ENCODE data around the gene GALNS.

The GALNS gene

DNA sequence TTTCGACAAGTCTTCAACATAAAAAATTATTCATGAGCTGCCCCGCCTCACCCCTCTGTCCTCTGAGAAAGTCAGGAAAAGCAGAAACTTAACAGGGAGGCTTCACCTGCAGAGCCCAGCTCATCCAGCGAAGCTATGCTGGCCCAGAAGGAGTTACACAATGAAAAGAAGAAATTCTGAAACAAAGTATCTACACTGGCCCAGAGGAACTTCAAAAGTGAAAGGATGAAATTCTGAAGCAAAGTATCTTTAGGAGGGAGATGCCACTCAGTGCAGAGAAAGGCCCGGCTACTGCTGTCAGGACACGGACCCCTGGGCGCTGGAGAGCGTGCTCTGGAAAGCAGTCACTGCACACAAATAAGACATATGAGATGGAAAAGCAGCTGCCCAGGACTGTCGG is 1.6 kb downstream of the GALNS start:
- DNase-seq, result no peak

DNA sequence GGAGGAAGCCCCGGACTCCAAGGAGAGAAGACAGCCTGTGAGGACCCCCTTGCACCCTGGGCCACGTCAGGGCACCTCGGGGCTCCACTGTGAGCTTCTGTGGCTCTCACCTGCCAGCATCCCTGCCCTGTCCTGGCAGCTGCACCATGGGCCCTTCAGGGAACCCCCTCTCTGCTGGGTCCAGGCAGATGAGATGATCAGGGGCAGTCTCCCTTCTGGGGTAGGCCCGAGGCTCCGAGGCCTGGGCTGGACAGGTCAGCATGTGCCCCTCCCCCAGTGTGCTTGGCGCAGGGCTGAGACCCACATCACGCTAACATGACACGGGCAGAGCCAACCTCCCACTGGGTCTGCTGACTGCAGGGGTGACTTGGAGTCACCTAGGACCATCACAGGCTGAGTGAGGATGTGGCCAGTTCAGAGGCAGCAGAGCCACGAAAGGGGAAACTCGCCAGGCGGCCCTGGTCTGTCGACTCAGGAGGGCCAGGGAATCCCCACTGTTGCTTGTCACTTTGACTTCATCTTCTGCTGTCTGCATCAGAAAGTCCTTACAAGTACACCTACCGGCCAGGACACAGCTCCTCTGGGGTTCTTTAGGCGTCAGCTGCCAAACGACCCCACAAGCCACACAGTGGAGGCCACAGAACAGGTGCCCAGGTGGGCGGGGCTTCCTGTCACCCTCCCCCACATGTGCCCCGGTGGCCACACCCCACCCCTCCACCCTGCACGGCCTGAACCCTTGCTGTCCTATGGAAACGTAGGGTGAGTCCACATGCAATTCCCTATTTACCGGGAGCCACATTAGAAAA is 2.2 kb downstream of the GALNS start:
- DNase-seq, result peak; percentile 13

DNA sequence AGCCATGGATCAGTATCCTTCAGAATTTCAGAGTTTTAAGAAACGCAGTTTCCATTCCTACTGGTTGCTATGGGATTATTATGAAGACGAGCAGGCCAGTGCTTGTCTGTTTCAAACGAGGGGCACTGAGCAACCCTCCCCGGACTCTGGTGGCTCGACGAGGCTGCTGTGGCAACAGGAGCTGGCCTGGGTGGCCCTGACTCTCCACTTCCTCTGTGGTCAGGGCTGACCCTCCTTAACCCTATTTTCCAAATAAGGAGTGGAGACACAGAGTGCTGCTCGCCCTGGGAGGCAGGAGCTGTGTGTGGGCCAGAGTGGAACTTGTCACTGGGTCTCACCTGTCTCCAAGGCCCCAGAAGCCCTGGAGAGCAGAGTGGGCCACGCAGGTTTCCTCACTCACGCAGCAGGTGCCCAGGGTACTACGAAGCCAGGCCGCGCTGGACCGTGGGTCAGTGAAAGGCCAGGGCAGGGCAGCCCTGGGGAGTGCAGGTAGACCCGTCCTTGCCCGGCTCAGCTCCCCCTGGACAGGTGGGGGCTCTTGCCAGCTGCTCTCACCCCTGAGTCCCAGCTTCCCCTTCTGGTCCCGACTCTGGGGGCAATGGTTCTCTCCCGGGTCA is 3.3 kb downstream of the GALNS start:
- no peak for DNase-seq

DNA sequence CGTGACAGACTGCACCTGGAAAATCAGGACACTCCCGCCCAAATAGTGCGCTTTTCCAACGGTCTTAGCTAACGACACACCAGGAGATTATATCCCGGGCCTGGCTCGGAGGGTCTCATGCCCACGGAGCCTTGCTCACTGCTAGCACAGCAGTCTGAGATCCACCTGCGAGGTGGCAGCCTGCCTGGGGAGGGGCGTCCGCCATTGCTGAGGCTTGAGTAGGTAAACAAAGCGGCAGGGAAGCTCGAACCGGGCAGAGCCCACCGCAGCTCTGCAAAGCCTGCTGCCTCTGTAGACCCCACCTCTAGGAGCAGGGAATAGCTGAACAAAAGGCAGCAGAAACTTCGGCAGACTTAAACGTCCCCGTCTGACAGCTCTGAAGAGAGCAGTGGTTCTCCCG is 5.1 kb downstream of the GALNS start:
- DNase-seq, result no peak

DNA sequence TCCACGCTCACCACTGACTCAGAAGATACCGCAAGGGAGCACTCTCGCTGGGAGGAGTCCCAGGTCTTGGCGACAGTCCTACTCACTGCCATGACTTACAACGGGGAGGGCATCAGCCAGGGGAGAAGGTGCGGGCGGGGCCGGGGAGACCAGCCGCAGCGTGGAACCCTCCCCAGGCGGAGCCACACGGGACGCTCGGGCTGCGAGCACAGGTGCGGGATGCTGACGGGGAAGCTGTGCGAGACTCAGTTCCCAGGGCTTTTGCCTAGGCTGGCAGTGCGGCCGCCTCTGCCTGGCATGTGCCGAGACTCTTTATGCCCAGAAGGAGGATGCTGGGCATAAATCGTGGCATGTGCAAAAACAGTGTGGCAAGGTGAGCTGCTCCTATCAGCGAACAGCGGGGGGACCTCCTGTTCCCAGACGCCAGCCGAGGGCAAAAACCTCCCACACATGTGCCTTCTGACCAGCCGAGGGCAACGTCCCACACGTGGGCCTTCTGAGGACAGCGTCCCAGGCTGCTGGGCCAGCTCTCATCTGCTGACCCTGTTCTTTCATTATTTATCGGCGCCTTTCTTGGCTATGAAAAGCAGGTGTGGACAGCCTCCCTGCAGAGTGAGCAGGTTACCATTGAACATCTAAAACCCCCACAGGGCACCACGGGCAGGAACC is 6.1 kb downstream of the GALNS start:
- DNase-seq, result no peak

DNA sequence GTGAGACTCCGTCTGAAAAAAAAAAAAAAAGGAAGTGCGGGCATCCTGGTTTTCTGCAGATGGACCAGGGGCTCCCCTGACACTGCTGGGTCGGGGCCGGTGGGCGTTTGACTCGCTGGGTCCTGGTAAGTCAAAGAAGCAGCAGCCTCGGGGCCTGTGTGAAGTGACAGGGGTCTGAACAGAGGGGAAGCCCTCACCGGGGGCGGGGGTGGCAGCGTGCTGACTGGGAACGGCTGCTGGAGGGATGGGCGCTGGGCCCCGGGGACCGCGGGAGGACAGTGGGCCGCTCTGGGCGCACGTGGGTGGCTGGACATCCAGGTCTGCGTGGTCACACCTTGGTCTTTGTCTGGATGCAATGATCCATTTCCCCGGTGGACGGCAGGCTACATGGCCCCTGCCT is 8.2 kb downstream of the GALNS start:
- no peak for DNase-seq

DNA sequence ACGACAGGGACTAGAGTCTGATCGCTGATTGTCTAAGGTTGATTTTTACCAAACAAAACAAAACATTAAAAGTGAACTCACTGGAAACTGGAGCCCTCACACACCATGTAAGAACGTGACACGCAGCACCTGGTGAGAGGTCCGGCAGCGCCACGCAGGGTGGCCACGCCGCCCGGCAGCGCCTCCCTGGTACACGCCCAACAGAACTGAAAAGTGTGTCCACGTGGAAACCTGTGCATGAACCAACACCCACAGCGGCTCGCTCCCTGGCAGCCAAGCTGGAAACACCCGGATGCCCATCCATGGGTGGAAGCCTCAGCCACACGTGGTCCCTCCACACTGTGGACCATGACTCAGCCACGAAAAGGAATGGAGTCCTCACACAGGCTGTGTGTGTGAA is 9.1 kb downstream of the GALNS start:
- DNase-seq, result no peak

DNA sequence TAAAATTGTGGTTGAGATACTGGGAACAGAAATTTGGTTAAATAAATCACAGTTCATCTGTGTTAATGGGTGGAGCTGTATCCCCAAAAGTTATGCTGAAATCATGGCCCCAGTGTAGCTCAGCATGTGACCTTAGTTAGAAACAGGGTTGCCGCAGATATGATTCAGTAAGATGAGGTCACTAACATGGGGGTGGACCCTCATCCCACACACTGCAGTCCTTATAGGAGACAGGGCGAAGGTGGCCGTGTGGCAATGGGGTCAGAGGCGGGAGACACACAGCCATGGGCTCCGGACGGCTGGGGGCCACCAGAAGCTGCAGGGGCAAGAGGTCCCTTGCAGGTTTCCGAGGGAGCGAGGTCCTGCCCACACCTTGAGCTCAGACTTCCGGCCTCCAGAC is 10.7 kb downstream of the GALNS start:
- DNase-seq, result no peak

DNA sequence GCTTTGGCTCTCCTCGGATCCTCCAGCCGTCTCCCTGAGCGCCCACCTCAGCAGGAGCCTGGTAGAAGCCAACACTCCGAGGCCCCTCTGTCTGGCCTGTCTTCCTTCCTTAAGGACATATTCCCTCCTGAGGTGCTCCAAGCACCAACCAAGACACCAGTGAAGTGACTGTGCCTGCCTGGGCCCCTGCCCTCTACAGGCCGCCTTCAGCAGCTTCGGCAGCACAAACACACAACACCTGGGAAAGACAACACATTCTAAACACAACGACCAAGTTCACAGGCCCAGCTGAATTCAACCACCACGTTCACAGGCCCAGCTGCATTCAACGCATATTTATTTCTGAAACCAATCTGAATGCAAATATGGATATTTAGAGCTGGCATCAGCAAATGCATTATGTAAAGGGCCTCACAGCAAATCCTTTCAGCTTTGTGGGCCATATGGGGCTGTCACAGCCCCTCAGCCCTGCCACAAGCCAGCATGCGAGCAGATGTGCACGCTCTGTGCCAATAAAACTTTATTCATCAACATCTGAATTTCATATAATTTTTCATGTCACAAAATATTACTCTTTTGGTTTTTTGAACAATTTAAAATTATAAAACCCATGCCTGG is 12.2 kb downstream of the GALNS start:
- no peak for DNase-seq

DNA sequence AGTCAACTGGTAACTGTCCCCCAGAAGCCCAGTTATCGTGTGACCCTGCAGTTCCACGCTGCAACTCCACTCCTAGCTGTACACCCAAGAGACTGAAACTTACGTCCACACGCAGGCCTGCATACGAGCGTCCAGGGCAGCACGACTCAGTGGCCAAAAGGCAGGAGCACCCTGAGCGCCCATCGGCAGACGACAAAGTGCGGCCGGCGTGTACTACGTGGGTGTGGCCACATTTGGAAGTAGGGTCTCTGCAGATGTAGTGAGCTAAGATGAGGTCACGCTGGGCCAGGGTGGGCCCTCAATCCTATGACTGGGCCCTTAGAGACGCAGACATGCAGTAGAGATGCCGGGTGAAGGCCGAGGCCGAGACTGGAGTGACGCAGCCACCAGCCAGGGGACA is 13.5 kb downstream of the GALNS start:
- no peak for DNase-seq

DNA sequence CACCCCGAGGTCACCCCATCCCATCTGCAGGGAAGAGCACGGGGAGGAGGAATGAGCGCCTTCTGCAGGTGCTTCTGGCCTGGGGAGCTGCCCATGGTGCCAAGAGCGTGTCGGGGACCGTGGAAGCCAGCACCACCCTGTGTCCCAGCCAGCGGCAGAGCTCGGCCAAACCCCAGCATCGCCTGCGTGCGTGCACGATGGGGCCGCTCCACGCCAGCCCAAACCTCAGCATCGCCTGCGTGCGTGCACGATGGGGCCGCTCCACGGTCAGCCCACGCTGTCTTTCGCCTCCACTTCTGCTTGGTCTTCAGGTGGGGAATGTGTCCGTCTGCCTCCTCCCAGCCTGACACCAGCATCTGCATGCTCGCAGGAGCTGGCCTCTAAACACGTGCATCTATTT is 13.9 kb downstream of the GALNS start:
- no peak for DNase-seq

DNA sequence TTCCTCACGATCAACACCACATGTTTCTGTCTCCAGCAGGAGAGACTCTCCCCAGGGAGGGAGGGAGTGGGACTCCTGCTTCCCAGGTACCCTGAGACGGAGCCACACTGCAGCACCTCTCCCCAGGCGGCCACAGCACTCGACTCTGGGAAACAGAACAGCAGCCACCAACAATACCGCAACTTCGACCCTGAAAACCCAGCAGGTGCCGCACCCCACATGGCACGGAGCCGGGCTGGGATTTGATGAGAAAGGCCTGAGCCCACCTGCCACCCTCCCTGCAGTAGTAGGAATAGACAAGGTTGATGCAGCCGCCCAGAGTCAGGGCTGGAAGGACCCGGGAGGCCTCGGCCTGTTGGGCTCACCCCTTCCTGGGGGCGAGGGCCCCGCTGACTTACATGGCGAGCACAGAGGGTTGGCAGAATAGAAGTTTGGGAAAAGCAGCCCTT is 14.4 kb downstream of the GALNS start:
- no peak for DNase-seq

DNA sequence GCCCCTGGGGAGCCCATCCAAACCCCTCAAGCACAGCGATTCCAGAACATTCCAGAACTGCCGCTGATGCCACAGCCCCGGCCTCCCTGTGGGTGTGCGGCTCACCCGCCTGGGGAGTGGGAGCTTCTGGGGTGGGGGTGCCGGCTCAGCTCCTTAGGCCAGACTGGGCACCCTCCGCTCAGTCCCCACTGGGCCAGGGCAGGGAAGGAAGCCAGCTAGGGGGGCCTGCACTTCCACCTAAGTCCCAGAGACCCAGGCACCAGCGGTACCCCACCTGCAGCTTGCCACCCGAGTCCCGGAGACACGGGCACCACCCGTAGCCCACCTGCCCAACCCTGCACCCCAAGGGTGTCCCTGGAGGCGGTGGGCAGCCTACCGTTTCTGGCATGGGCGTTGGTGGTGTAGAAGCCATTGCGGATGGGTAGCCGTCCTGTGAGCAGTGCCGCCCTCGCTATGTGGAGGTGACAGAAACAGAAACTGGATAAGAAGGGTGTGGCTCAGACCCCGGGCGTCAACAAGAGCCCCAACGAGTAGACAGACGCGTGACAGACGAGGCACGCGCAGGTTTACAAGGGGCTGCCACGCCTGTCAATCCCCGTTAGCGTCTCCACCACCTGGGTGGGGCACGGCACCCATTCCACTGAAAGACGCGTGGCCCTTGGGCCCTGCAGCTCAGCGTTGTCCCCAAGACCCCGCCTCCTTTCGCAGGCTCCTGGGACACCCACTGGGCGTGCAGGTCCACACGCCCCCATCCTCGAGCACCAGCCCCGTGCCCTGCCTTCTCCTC is 15.0 kb downstream of the GALNS start:
- DNase-seq, result no peak

DNA sequence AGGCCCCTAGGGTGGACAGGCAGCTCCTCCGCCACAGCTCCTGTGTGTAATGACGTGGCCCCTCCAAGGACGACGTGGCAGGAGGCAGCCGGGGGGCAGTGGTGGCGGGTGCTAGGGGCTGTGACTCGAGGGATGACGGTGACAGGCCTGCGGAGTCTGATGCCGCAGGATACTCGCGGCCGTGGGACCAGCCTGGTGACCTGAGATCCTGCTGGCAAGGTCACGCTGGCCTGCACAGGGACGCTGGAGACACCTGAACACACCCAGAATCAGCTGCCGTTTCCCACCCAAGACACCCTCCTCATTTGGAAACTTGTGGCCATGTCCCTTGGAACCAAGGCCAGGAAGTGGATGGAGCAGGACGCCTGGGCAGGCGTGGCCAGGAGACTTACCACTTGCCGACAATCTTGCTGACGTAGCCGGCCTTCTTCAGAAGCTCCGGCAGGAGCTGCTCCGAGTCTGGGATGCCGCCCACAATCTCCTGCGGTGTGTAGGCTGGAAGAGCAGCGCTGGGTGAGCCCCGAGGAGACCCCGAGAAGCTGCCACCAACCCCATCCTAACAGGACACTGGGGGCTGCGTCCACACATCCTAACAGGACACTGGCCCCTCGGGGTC is 16.0 kb downstream of the GALNS start:
- no peak for DNase-seq

DNA sequence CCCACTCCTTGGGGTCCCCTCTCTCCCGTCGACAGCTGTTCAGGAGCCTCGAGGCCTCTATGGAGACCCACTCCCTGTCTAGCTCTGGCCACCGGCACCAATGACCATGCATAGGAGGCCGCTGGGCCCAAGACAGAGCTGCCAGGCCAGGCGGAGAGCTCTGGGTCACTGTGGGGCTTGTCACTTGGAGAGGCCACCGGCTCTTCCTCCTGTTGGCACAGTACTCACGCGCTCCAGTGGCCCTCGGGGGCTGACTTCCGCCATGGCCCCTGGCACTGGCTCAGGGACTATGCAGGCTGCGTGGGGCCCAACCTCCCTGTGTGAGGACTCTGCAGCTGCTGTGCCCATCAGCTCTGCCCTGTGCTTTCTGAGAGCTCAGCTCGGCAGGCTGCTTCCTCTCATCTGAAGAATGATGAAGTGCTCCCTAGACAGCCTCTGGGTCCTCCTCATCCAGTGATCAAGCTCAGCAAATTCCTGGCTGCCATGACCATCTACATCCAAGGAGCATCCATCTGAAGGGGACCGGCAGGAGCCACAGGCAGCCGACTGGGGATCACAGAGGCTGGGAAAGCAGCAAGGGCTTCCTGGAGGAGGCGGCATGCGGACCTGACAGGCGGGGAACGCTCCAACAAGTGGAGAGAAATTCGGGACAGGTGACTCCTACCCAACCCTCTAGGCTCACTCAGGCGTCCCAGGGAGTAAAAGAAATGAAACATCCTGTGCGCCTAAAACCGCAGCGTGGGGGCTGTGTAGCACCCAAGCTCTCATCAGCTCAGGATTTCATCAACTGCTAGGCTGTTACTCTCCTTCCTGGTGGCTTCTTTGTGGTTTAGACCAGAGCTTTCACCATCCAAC is 16.8 kb downstream of the GALNS start:
- no peak for DNase-seq

DNA sequence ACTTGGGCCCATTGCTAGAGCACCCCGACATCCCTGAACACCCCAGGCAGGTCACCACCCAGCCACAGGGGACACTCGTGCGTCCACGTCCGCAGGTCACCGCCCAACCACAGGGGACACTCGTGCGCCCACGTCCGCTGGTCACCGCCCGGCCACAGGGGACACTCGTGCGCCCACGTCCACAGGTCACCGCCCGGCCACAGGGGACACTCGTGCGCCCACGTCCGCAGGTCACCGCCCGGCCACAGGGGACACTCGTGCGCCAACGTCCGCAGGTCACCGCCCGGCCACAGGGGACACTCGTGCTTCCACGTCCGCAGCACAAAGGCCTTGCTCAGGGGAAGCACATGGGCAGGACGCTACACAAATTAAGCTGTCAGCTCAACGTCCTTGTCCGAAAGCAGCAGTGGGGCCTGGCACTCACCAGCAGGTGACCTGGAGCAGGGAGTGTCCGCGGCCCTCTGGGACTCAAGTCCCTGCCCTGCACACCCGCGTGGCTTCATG is 17.7 kb downstream of the GALNS start:
- no peak for DNase-seq

DNA sequence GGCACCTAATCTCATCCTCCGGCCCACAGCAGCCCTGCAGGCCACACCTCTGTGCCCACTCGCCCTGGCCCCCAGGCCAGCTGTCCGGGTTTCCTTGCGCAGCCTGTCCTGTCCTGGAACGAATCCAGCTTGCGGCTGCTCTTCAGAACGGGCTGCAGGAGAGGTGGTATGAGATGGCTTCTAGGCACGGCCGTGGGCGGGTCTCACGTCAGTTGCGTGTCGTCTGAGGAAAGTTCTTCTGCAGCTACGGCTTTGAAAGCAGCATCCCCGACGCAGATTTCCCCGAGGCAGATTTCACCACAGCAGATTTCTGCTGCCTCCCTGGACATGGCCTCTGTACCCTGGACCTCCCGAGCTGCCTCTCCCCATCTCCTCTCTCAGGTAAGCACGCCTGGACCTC is 18.2 kb downstream of the GALNS start:
- DNase-seq, result no peak

DNA sequence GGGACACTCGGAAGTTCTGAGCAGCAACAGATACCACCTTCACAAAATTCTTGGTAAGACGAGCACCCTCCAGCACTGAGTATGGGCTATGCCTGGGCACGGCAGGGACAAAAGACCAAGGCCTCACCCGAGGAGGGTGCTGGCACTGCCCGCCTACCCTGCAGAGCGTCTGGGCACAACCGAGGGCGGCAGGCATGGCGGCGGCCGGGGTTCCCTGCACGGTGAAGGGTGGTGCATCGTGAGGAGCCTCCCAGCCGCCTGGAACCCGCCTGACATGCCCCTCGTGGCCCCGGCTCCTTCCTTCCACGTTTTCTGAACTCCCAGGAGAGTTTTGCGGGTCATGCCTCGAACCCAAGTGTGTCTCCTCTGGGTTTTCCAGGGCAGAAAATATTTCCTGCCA is 18.9 kb downstream of the GALNS start:
- no peak for DNase-seq

DNA sequence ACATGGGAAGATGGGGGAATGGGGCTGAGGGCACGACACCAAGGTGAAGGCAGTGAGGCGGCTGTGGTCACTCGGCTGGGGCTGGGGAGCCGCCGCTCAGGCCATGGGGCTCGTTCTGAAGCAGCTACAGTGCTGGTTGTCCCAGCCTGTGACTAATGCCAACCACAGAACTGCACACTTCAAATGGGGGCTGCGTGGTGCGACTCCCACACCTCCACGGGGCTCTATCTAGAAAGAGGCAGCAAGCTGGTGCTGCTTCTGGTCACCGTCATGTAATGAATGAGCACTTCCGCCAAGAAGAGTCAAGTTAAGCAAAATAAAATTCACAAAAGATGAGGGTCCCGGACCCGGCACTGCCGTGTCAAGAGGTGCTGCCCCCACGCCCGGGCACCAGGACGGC is 20.0 kb downstream of the GALNS start:
- no peak for DNase-seq

DNA sequence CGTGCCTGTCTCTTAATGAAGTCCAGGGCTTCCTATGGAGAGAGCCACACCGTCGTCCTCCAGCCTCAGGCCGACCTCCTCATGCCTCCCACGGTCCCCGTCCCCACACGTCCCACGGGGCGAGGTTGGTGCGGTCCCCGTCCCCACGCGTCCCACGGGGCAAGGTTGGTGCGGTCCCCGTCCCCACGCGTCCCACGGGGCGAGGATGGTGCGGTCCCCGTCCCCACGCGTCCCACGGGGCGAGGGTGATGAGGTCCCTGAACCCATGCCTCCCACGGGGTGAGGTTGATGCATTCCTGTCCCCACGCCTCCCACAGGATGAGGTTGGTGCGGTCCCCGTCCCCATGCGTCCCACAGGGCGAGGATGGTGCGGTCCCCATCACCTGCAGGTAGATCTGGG is 20.9 kb downstream of the GALNS start:
- DNase-seq, result no peak

DNA sequence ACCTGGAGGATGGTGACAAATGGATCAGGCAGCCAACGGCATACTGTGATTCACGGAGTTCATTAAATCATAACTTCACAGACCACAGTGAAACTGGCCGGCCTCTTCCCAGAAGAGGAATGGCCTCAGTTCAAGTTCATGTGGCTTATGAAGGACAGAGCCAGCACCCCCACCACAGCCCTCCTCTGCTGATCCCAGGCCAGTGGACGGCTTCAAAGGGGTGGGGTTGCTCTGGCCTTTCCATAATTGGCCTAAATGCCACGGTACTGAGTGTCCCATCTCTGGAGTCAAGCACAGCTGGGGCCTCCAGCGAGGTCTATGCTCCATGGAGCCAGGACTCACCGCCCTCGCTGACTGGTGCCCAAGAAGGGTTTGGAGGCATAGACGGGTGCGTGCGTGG is 21.4 kb downstream of the GALNS start:
- no peak for DNase-seq
